ENCODE data around the gene GPR39.
"Not testable (repeated sequence)": the region's sequence is repeated elsewhere in the genome, so short reads cannot be mapped to it uniquely, and the experiment has no call there.

The GPR39 gene

GRCh38 chr2:132416723-132417395 lies at the start of gene GPR39:
TSS of gene GPR39 (plus strand) at chr2:132416805.
- no peak for DNase-seq

- no peak for DNase-seq
Measured at GRCh38 chr2:132368191-132368590, 48.4 kb upstream of the GPR39 start.

GRCh38 chr2:132372276-132372675 lies 44.3 kb upstream of the GPR39 start:
- DNase-seq, result no peak

GRCh38 chr2:132373391-132374135 lies 43.0 kb upstream of the GPR39 start:
- no peak for DNase-seq

- no peak for DNase-seq
Measured at GRCh38 chr2:132374151-132374550, 42.5 kb upstream of the GPR39 start.

GRCh38 chr2:132374551-132374950 lies 42.1 kb upstream of the GPR39 start:
- no peak for DNase-seq

- DNase-seq, result no peak
Measured at GRCh38 chr2:132374961-132375360, 41.6 kb upstream of the GPR39 start.

- DNase-seq, result no peak
Measured at GRCh38 chr2:132381376-132381775, 35.2 kb upstream of the GPR39 start.

- no peak for DNase-seq
Measured at GRCh38 chr2:132383956-132384355, 32.6 kb upstream of the GPR39 start.

GRCh38 chr2:132384491-132385151 lies 32.0 kb upstream of the GPR39 start:
- DNase-seq, result no peak

GRCh38 chr2:132387126-132387525 lies 29.5 kb upstream of the GPR39 start:
- DNase-seq, result no peak

GRCh38 chr2:132390076-132390475 lies 26.5 kb upstream of the GPR39 start:
- no peak for DNase-seq

- DNase-seq, result no peak
Measured at GRCh38 chr2:132391378-132391777, 25.2 kb upstream of the GPR39 start.

- DNase-seq, result no peak
Measured at GRCh38 chr2:132392221-132392620, 24.4 kb upstream of the GPR39 start.

GRCh38 chr2:132392879-132393278 lies 23.7 kb upstream of the GPR39 start:
- no peak for DNase-seq

GRCh38 chr2:132397042-132397441 lies 19.6 kb upstream of the GPR39 start:
- not testable (repeated sequence) for DNase-seq

GRCh38 chr2:132400169-132400900 lies 16.3 kb upstream of the GPR39 start:
- no peak for DNase-seq

- DNase-seq, result no peak
Measured at GRCh38 chr2:132400901-132401240, 15.7 kb upstream of the GPR39 start.

GRCh38 chr2:132401326-132401725 lies 15.3 kb upstream of the GPR39 start:
- no peak for DNase-seq

GRCh38 chr2:132403146-132403545 lies 13.5 kb upstream of the GPR39 start:
- DNase-seq, result no peak

GRCh38 chr2:132404056-132404455 lies 12.5 kb upstream of the GPR39 start:
- DNase-seq, result no peak

GRCh38 chr2:132407784-132408183 lies 8.8 kb upstream of the GPR39 start:
- DNase-seq, result no peak

- DNase-seq, result no peak
Measured at GRCh38 chr2:132412021-132412420, 4.6 kb upstream of the GPR39 start.

GRCh38 chr2:132414081-132414480 lies 2.5 kb upstream of the GPR39 start:
- no peak for DNase-seq
